SK-N-MC (cell line): ENCODE measurements around the gene DERA.

ENCODE experiments used
- DNase-seq: peaks from one replicate; pipeline ENCODE4 v3.0.0-alpha.2; 2011; ENCODE audit warnings: low read depth, low spot score
- H3K27ac ChIP-seq: fragments of 200-600 bp; sonication (generic); 2 replicates; pipeline ENCODE4 v1.5.1; 2016; ENCODE audit warnings: mixed run types
- H3K36me3 ChIP-seq: fragments of 200-600 bp; sonication (generic); 2 replicates; pipeline ENCODE4 v1.6.1; 2017; ENCODE audit warnings: antibody characterized with exemption, low read length, mixed read lengths; ENCODE audit not compliant: insufficient read depth
- H3K4me3 ChIP-seq: fragments of 200-600 bp; sonication (generic); 2 replicates; pipeline ENCODE4 v1.5.1; 2016
- H3K9ac ChIP-seq: fragments of 200-600 bp; sonication (generic); 2 replicates; pipeline ENCODE4 v1.8.0; 2017; ENCODE audit warnings: mixed run types, mixed read lengths; ENCODE audit not compliant: insufficient read length
- H3K9me3 ChIP-seq: fragments of 200-600 bp; sonication (generic); 2 replicates; pipeline ENCODE4 v1.6.1; 2017; ENCODE audit warnings: low read depth, mild to moderate bottlenecking, antibody characterized with exemption, low read length, moderate library complexity, mixed read lengths
- EZH2 ChIP-seq: fragments of 200-600 bp; sonication (generic); IDR thresholded peaks from one replicate; pipeline ENCODE4 v1.6.1; 2017; ENCODE audit warnings: antibody characterized with exemption
- FOXP2 ChIP-seq: optimal IDR thresholded peaks from 2 replicates; pipeline ENCODE3; 2011; ENCODE audit warnings: mild to moderate bottlenecking, moderate library complexity; ENCODE audit not compliant: insufficient read depth; ENCODE audit errors: extremely low read length, control extremely low read depth
- POLR2AphosphoS5 ChIP-seq: IDR thresholded peaks from 2 replicates; pipeline ENCODE4 v1.6.1; 2012; ENCODE audit warnings: mild to moderate bottlenecking, low read depth, low read length, borderline replicate concordance

DERA gene

GRCh38 chr12:15875863-15876262, 35.3 kb upstream of the DERA start:
- Histone ChIP-seq H3K4me3 (no peak overlapping the region), H3K9ac (no peak overlapping the region), H3K27ac (no peak overlapping the region), H3K9me3 (no peaks in the 10 kb centered on the region), H3K36me3 (no peaks in the 10 kb centered on the region)
- TF ChIP-seq EZH2 (no peak), FOXP2 (no peak), POLR2AphosphoS5 (no peak)
- DNase-seq = no peak

- H3K36me3 ChIP-seq = peaks cover 7% of the 10 kb centered on the region; the same call in 1 of the 2 replicates
- no peak overlapping the region for H3K27ac ChIP-seq
- no peak overlapping the region for H3K9ac ChIP-seq
- no peak for TF ChIP-seq POLR2AphosphoS5
- no peak for TF ChIP-seq EZH2
- TF ChIP-seq FOXP2 = no peak
- no peaks in the 10 kb centered on the region for H3K9me3 ChIP-seq
- no peak for DNase-seq
- no peak overlapping the region for H3K4me3 ChIP-seq
Measured at GRCh38 chr12:15879413-15879812, 31.7 kb upstream of the DERA start.

GRCh38 chr12:15880721-15881120, 30.4 kb upstream of the DERA start:
- TF ChIP-seq FOXP2 = no peak
- no peak for TF ChIP-seq EZH2
- TF ChIP-seq POLR2AphosphoS5 = no peak
- H3K36me3 ChIP-seq = peaks cover 20% of the 10 kb centered on the region
- H3K9ac ChIP-seq = no peak overlapping the region
- H3K4me3 ChIP-seq = no peak overlapping the region
- H3K27ac ChIP-seq = no peak overlapping the region
- no peaks in the 10 kb centered on the region for H3K9me3 ChIP-seq
- no peak for DNase-seq

DNA sequence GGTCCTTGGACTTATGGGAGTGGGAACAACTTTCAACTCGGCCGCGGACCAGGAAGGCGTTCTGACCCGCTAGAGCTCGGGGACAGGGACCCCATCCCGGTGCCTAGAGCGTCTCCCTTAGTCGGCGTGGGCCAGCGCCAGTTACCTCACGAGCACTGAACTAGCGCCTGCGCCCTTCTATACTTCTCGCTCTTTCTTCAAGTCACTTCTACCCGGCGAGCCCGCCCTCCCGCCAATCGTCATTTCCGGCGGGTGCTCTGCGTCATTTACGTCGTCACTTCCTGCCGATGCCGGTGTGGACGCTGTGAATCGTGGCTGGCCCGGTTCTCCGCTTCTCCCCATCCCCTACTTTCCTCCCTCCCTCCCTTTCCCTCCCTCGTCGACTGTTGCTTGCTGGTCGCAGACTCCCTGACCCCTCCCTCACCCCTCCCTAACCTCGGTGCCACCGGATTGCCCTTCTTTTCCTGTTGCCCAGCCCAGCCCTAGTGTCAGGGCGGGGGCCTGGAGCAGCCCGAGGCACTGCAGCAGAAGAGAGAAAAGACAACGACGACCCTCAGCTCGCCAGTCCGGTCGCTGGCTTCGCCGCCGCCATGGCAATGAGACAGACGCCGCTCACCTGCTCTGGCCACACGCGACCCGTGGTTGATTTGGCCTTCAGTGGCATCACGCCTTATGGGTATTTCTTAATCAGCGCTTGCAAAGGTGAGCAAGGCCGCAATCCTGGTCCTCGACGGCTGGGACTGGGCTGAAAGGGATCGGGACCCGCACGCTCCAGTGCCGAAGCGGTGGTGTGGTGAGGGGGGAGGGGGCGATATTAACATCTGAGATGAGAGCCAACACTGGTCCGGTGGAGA, 28.8 kb upstream of the DERA start, which contains the start of gene STRAP:
Gene STRAP (plus strand): TSS at position 270 of the 854 bp plus-strand sequence. CDS start 321 bp downstream, at position 591.
- peak; percentile 98 for TF ChIP-seq POLR2AphosphoS5
- no peak for TF ChIP-seq FOXP2
- Histone ChIP-seq H3K36me3 (peaks cover 36% of the 10 kb centered on the region), H3K9me3 (no peaks in the 10 kb centered on the region), H3K4me3 (peak within 1 kb of the TSS; percentile 98), H3K9ac (peak within 1 kb of the TSS; percentile 97), H3K27ac (peak within 1 kb of the TSS; percentile 88)
- DNase-seq = peak; percentile 78

DNA sequence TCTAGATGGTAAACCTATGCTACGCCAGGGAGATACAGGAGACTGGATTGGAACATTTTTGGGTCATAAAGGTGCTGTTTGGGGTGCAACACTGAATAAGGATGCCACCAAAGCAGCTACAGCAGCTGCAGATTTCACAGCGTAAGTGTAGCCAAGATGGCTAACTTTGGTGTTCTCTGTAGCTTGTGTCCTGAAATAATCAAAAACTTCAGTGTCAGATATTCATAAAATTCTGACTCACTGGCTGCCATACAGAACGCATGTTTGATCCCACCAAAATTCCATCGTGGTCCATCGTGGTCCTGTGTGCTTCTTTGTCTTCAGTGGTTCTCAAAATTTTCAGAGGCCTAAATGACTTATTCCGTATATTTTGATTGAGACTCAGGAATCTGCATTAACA, 27.6 kb upstream of the DERA start:
- peaks cover 47% of the 10 kb centered on the region for H3K36me3 ChIP-seq
- DNase-seq = no peak
- TF ChIP-seq FOXP2 (no peak), EZH2 (no peak), POLR2AphosphoS5 (no peak)
- no peaks in the 10 kb centered on the region for H3K9me3 ChIP-seq
- H3K9ac ChIP-seq = peak overlapping the region; percentile 97
- no peak overlapping the region for H3K27ac ChIP-seq
- peak overlapping the region; percentile 98 for H3K4me3 ChIP-seq

GRCh38 chr12:15886372-15887042, 24.6 kb upstream of the DERA start:
- Histone ChIP-seq H3K9ac (no peak overlapping the region), H3K27ac (no peak overlapping the region), H3K9me3 (no peaks in the 10 kb centered on the region), H3K36me3 (peaks cover 74% of the 10 kb centered on the region), H3K4me3 (no peak overlapping the region)
- no peak for DNase-seq
- TF ChIP-seq POLR2AphosphoS5 (no peak), FOXP2 (no peak), EZH2 (no peak)

GRCh38 chr12:15887043-15887817, 23.9 kb upstream of the DERA start:
- no peaks in the 10 kb centered on the region for H3K9me3 ChIP-seq
- H3K4me3 ChIP-seq = no peak overlapping the region
- peaks cover 81% of the 10 kb centered on the region for H3K36me3 ChIP-seq
- no peak overlapping the region for H3K27ac ChIP-seq
- DNase-seq = no peak
- H3K9ac ChIP-seq = no peak overlapping the region
- TF ChIP-seq POLR2AphosphoS5 (no peak), FOXP2 (no peak), EZH2 (no peak)
